ENCODE data around the gene APIP.
A peak's percentile ranks its signal among the peaks of the same experiment; 100 is the strongest.

The APIP gene

GRCh38 chr11:34846467-34846866 is 69.7 kb downstream of the APIP start:
- no peak for DNase-seq (ENCODE audit: extremely low spot score)
- no peak for TF ChIP-seq CTCF (IDR thresholded peaks at IDR 0.05; ENCODE audit: control extremely low read depth, extremely low read depth, low read depth, missing control alignments)
- CTCF ChIA-PET = interaction anchor here (1.4 kb wide), 1 partner anchor 261 kb away, joined by 3 read pairs; no protein-coding TSS in a partner anchor
- POLR2A ChIA-PET = no interaction called here

- POLR2A ChIA-PET = no interaction called here
- TF ChIP-seq CTCF (IDR thresholded peaks at IDR 0.05; ENCODE audit: control extremely low read depth, extremely low read depth, low read depth, missing control alignments) = no peak
- CTCF ChIA-PET = interaction anchor here (0.9 kb wide), 2 partner anchors 10 to 547 kb away, joined by 3 to 5 read pairs; no protein-coding TSS in a partner anchor
- DNase-seq (ENCODE audit: extremely low spot score) = no peak
These were observed 71.6 kb downstream of the APIP start for GRCh38 chr11:34844463-34845112.

GRCh38 chr11:34843271-34843670 is 72.9 kb downstream of the APIP start:
- DNase-seq (ENCODE audit: extremely low spot score) = no peak
- no peak for TF ChIP-seq CTCF (IDR thresholded peaks at IDR 0.05; ENCODE audit: control extremely low read depth, extremely low read depth, low read depth, missing control alignments)
- ChIA-PET CTCF (no interaction called here), POLR2A (no interaction called here)

- peak; percentile 52 for DNase-seq (ENCODE audit: extremely low spot score)
- POLR2A ChIA-PET = no interaction called here
- CTCF ChIA-PET = interaction anchor here (0.8 to 2.8 kb wide), 17 partner anchors 11 to 644 kb away, joined by 3 to 14 read pairs (median 4); no protein-coding TSS in a partner anchor
- TF ChIP-seq CTCF (IDR thresholded peaks at IDR 0.05; ENCODE audit: control extremely low read depth, extremely low read depth, low read depth, missing control alignments) = peak; percentile 53
These were observed 75.3 kb downstream of the APIP start for GRCh38 chr11:34840736-34841386.

- TF ChIP-seq CTCF (IDR thresholded peaks at IDR 0.05; ENCODE audit: control extremely low read depth, extremely low read depth, low read depth, missing control alignments) = no peak
- no peak for DNase-seq (ENCODE audit: extremely low spot score)
- CTCF ChIA-PET = interaction anchor here (0.8 to 2.8 kb wide), 15 partner anchors 8 to 645 kb away, joined by 3 to 14 read pairs (median 4); no protein-coding TSS in a partner anchor
- POLR2A ChIA-PET = no interaction called here
These were observed 76.2 kb downstream of the APIP start for GRCh38 chr11:34839969-34840368.

GRCh38 chr11:34836958-34837856 is 79.0 kb downstream of the APIP start:
- no peak for DNase-seq (ENCODE audit: extremely low spot score)
- ChIA-PET CTCF (no interaction called here), POLR2A (no interaction called here)
- TF ChIP-seq CTCF (IDR thresholded peaks at IDR 0.05; ENCODE audit: control extremely low read depth, extremely low read depth, low read depth, missing control alignments) = no peak

Measured in GM10248 (cell line).